K562 (cell line): ENCODE results near the gene LEO1. TPM values are rescaled to one million over a fixed set of nuclear protein-coding genes. Genes with fewer than 3 reads are reported as not detected.

Experiments
- CBX2 ChIP-seq: fragments of 200-600 bp; sonication (generic); IDR thresholded peaks from one replicate; pipeline ENCODE4 v1.6.1; 2012; ENCODE audit warnings: mild to moderate bottlenecking, low read length, inconsistent platforms; ENCODE audit not compliant: insufficient read depth, poor library complexity, severe bottlenecking
- CHD4 ChIP-seq: fragments of 200-600 bp; sonication (generic); IDR thresholded peaks from 3 replicates; pipeline ENCODE4 v1.6.1; 2012; ENCODE audit warnings: low read depth, mild to moderate bottlenecking, mixed read lengths, low read length, inconsistent platforms; ENCODE audit not compliant: insufficient read depth, insufficient replicate concordance, poor library complexity, severe bottlenecking
- DDX20 ChIP-seq: fragments of 450-650 bp; IDR thresholded peaks from 2 replicates; pipeline ENCODE4 v1.6.1; 2016; ENCODE audit warnings: missing genetic modification characterization, low read depth, mild to moderate bottlenecking, missing compliant biosample characterization, moderate library complexity
- DIDO1 ChIP-seq: fragments of 450-650 bp; IDR thresholded peaks from 2 replicates; pipeline ENCODE4 v1.6.1; 2016; ENCODE audit warnings: low read depth, missing biosample characterization, missing genetic modification characterization
- GTF2F1 ChIP-seq: IDR thresholded peaks from 2 replicates; pipeline ENCODE4 v1.6.1; 2011; ENCODE audit warnings: low read depth, low read length, improper control_type of control experiment
- HEY1 ChIP-seq: fragments of 250-450 bp; sonication (Bioruptor Pico); IDR thresholded peaks from 2 replicates; pipeline ENCODE4 v1.5.0; 2020; ENCODE audit warnings: mild to moderate bottlenecking, moderate library complexity, borderline replicate concordance
- LARP7 ChIP-seq: fragments of 450-650 bp; IDR thresholded peaks from 2 replicates; pipeline ENCODE4 v1.6.1; 2016
- LCOR ChIP-seq: sonication (generic); formaldehyde crosslinking; IDR thresholded peaks from 2 replicates; pipeline ENCODE4 v1.8.0; 2022; ENCODE audit warnings: mild to moderate bottlenecking, missing genetic modification reagents
- MCM3 ChIP-seq: fragments of 450-650 bp; IDR thresholded peaks from 2 replicates; pipeline ENCODE4 v1.6.1; 2016
- MEIS2 ChIP-seq: fragments of 450-650 bp; IDR thresholded peaks from 2 replicates; pipeline ENCODE4 v1.6.1; 2014; ENCODE audit warnings: mild to moderate bottlenecking; ENCODE audit not compliant: partially characterized antibody
- NFE2 ChIP-seq: IDR thresholded peaks from 2 replicates; pipeline ENCODE4 v1.6.1; 2014; ENCODE audit warnings: antibody characterized with exemption, low read depth
- PHF20 ChIP-seq: fragments of 450-650 bp; IDR thresholded peaks from 2 replicates; pipeline ENCODE4 v1.6.1; 2018; ENCODE audit not compliant: partially characterized antibody
- PHTF2 ChIP-seq: fragments of 250-450 bp; sonication (Bioruptor Pico); IDR thresholded peaks from 2 replicates; pipeline ENCODE4 v1.5.0; 2021; ENCODE audit warnings: mild to moderate bottlenecking
- RBM15 ChIP-seq: fragments of 200-400 bp; formaldehyde crosslinking; IDR thresholded peaks from 2 replicates; pipeline ENCODE4 v1.6.1; 2018; ENCODE audit warnings: mild to moderate bottlenecking, low read length, moderate library complexity; ENCODE audit not compliant: insufficient read depth
- SREBF1 ChIP-seq: fragments of 150-350 bp; IDR thresholded peaks from 2 replicates; pipeline ENCODE4 v1.6.1; 2014; ENCODE audit warnings: antibody characterized with exemption, low read depth, low read length, borderline replicate concordance
- ZNF589 ChIP-seq: fragments of 200-800 bp; sonication (Bioruptor generic); IDR thresholded peaks from 2 replicates; pipeline ENCODE4 v1.6.1; 2016; ENCODE audit warnings: low read depth, missing genetic modification characterization, missing compliant biosample characterization
- ZNF77 ChIP-seq: fragments of 250-450 bp; sonication (Bioruptor Pico); IDR thresholded peaks from 2 replicates; pipeline ENCODE4 v1.5.0; 2020
- ZZZ3 ChIP-seq: fragments of 450-650 bp; IDR thresholded peaks from 2 replicates; pipeline ENCODE4 v1.6.1; 2016; ENCODE audit warnings: antibody characterized with exemption, mild to moderate bottlenecking, moderate library complexity
- polyA plus RNA-seq, 8 experiments: library from polyadenylated mRNA; depleted of rRNA in 4 of 8; stranded (reverse) in 5 of 8; unstranded in 3 of 8; fragments of >200 nt; fragmentation: Nextera tagmentation in 2 of 8; fragmentation: Illumina TruSeq in 1 of 8; extraction: Ambion mirVana in 2 of 8; extraction: Trizol in 1 of 8; gene quantifications; 2 replicates each; pipeline versions ENCODE4 v1.2.1 to v1.2.3, GENCODE V29; 2011 to 2014; ENCODE audit warnings: inconsistent platforms in 1 of 8, missing spikeins in 1 of 8
- total RNA-seq, 7 experiments: library from RNA; depleted of rRNA in 6 of 7; stranded (reverse); fragments of >200 nt in 6 of 7; fragmentation: Illumina TruSeq in 2 of 7; extraction: Trizol in 2 of 7; gene quantifications; 2 replicates each; pipeline versions ENCODE4 v1.2.1 to v1.2.3, GENCODE V29; 2011 to 2021; ENCODE audit warnings: low replicate concordance in 1 of 7
- TF ChIP-seq, protein P1 (sequence below): fragments of 250-450 bp; sonication (Bioruptor Pico); IDR thresholded peaks from 2 replicates; pipeline ENCODE4 v1.8.0; 2021; ENCODE audit warnings: moderate library complexity, mild to moderate bottlenecking, inconsistent platforms
- TF ChIP-seq, protein P2 (sequence below): fragments of 450-650 bp; conservative IDR thresholded peaks from 2 replicates; pipeline ENCODE4 v1.6.1; 2016; ENCODE audit warnings: missing genetic modification characterization, low read depth, mild to moderate bottlenecking, control low read depth, missing compliant biosample characterization
- TF ChIP-seq, protein P3 (sequence below): fragments of 450-650 bp; IDR thresholded peaks from 2 replicates; pipeline ENCODE4 v1.6.1; 2014; ENCODE audit warnings: low read depth, mild to moderate bottlenecking, moderate library complexity, borderline replicate concordance
- TF ChIP-seq, protein P4 (sequence below): fragments of 450-650 bp; IDR thresholded peaks from 2 replicates; pipeline ENCODE4 v1.6.1; 2016; ENCODE audit warnings: low read depth, mild to moderate bottlenecking, moderate library complexity

Gene LEO1
- total and polyA plus RNA-seq, 9 of the 15 experiments (the other 6 are each of a cell fraction or from before 2014, with no cell fraction given) = 8.4 to 48.3 (median 37.9) TPM

DNA sequence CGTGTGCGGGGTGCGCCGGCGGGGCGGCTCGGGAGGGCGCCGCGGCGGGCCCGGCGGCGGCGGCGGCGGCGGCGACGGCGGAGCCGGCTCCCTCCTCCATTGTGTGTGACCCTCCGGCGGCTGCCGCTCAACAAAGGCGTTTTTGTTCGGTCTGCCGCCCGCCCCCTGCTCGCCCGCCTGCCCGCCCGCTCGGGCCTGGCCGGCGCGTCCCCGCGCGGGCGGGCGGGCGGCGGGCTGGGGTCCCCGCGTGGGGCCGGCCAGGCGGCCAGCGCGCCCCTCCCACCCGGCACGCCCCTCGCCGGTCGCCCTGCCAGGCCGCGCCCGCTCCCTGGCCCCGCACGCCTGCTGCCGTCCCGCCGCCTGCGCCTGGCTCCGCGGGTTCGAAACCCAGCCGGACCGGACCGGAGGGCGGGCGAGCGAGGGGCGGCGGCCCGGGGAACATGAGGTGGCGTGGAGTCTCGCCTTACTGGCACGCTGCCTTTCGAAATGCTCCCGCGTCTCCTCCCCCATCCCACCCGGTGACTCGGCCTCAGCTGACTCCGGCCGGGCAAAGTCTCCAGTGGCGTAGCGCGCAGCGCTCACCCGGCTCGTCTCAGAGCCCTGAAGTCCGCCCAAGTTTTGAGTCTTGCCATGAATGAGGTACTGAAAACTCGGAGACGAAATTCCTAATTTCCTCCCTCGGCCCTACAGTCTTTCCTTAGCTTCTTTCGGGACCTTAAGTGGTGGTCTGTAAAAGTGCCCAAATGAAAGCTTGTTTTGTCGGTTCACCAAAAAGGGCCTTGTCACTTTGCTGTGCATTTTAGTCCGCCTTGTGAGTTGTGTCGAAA is 48.0 kb upstream of the LEO1 start (continued):
- TF ChIP-seq, protein P1, sequence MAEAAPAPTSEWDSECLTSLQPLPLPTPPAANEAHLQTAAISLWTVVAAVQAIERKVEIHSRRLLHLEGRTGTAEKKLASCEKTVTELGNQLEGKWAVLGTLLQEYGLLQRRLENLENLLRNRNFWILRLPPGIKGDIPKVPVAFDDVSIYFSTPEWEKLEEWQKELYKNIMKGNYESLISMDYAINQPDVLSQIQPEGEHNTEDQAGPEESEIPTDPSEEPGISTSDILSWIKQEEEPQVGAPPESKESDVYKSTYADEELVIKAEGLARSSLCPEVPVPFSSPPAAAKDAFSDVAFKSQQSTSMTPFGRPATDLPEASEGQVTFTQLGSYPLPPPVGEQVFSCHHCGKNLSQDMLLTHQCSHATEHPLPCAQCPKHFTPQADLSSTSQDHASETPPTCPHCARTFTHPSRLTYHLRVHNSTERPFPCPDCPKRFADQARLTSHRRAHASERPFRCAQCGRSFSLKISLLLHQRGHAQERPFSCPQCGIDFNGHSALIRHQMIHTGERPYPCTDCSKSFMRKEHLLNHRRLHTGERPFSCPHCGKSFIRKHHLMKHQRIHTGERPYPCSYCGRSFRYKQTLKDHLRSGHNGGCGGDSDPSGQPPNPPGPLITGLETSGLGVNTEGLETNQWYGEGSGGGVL (CRISPR knock-in tag) = no peak
- no peak for TF ChIP-seq CBX2
- no peak for TF ChIP-seq ZNF77 (CRISPR knock-in tag)
- no peak for TF ChIP-seq ZNF589 (CRISPR knock-in tag)
- TF ChIP-seq PHF20 = no peak
- TF ChIP-seq, protein P2, sequence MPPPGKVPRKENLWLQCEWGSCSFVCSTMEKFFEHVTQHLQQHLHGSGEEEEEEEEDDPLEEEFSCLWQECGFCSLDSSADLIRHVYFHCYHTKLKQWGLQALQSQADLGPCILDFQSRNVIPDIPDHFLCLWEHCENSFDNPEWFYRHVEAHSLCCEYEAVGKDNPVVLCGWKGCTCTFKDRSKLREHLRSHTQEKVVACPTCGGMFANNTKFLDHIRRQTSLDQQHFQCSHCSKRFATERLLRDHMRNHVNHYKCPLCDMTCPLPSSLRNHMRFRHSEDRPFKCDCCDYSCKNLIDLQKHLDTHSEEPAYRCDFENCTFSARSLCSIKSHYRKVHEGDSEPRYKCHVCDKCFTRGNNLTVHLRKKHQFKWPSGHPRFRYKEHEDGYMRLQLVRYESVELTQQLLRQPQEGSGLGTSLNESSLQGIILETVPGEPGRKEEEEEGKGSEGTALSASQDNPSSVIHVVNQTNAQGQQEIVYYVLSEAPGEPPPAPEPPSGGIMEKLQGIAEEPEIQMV (tag) = no peak
- TF ChIP-seq RBM15 = no peak
- TF ChIP-seq ZZZ3 = no peak
- TF ChIP-seq NFE2 = no peak; the same call in 1 of the 2 replicates
- TF ChIP-seq PHTF2 (CRISPR knock-in tag) = no peak
- no peak for TF ChIP-seq DDX20 (tag)
- TF ChIP-seq HEY1 (CRISPR knock-in tag) = no peak
- TF ChIP-seq LCOR = peak; percentile 70; the same call in 1 of the 2 replicates
- TF ChIP-seq MCM3 = no peak
- TF ChIP-seq MEIS2 = no peak
- no peak for TF ChIP-seq CHD4
- TF ChIP-seq, protein P3, sequence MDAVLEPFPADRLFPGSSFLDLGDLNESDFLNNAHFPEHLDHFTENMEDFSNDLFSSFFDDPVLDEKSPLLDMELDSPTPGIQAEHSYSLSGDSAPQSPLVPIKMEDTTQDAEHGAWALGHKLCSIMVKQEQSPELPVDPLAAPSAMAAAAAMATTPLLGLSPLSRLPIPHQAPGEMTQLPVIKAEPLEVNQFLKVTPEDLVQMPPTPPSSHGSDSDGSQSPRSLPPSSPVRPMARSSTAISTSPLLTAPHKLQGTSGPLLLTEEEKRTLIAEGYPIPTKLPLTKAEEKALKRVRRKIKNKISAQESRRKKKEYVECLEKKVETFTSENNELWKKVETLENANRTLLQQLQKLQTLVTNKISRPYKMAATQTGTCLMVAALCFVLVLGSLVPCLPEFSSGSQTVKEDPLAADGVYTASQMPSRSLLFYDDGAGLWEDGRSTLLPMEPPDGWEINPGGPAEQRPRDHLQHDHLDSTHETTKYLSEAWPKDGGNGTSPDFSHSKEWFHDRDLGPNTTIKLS = peak; percentile 19; the same call in 1 of the 2 replicates
- TF ChIP-seq GTF2F1 = no peak
- TF ChIP-seq LARP7 = no peak
- TF ChIP-seq SREBF1 = no peak
- no peak for TF ChIP-seq DIDO1
- TF ChIP-seq, protein P4, sequence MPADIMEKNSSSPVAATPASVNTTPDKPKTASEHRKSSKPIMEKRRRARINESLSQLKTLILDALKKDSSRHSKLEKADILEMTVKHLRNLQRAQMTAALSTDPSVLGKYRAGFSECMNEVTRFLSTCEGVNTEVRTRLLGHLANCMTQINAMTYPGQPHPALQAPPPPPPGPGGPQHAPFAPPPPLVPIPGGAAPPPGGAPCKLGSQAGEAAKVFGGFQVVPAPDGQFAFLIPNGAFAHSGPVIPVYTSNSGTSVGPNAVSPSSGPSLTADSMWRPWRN = no peak
